GM19239 (cell line): Measurements from ENCODE around the gene SPOCK1.
"Not testable (repeated sequence)": the region's sequence is repeated elsewhere in the genome, so short reads cannot be mapped to it uniquely, and the experiment has no call there.

Source experiments
- DNase-seq: peaks from one replicate; pipeline ENCODE4 v3.0.0; 2011; ENCODE audit warnings: low spot score; ENCODE audit not compliant: insufficient read length
- FAIRE-seq: peaks from 2 replicates; lab custom pipeline; 2011; peaks lifted over from hg19 to GRCh38; lab: Jason Lieb, UNC

Gene SPOCK1

GRCh38 chr5:137248527-137248926, 250.6 kb downstream of the SPOCK1 start:
- no peak for DNase-seq
- no peak for FAIRE-seq

- DNase-seq = no peak
- no peak for FAIRE-seq
These were observed 253.7 kb downstream of the SPOCK1 start for GRCh38 chr5:137245438-137245837.

GRCh38 chr5:137240285-137240684, 258.8 kb downstream of the SPOCK1 start:
- DNase-seq (no peak), FAIRE-seq (no peak)

- DNase-seq (no peak), FAIRE-seq (no peak)
These were observed 262.1 kb downstream of the SPOCK1 start for GRCh38 chr5:137236849-137237507.

- FAIRE-seq = no peak
These were observed 262.9 kb downstream of the SPOCK1 start for GRCh38 chr5:137236252-137236651.

GRCh38 chr5:137234973-137235943, 263.9 kb downstream of the SPOCK1 start:
- FAIRE-seq = no peak
- no peak for DNase-seq

More at GRCh38 chr5:137236252-137236651, 262.9 kb downstream of the SPOCK1 start:
- no peak for DNase-seq

- DNase-seq (no peak), FAIRE-seq (no peak)
These were observed 265.4 kb downstream of the SPOCK1 start for GRCh38 chr5:137233726-137234125.

GRCh38 chr5:137233304-137233703, 265.8 kb downstream of the SPOCK1 start:
- not testable (repeated sequence) for DNase-seq, FAIRE-seq

- FAIRE-seq (no peak), DNase-seq (no peak)
These were observed 267.6 kb downstream of the SPOCK1 start for GRCh38 chr5:137231540-137231939.

- DNase-seq (no peak), FAIRE-seq (no peak)
These were observed 270.3 kb downstream of the SPOCK1 start for GRCh38 chr5:137228816-137229215.

- no peak for DNase-seq
- FAIRE-seq = no peak
These were observed 273.0 kb downstream of the SPOCK1 start for GRCh38 chr5:137226081-137226480.

GRCh38 chr5:137223324-137224295, 275.5 kb downstream of the SPOCK1 start:
- FAIRE-seq (no peak), DNase-seq (no peak)

GRCh38 chr5:137221943-137222342, 277.2 kb downstream of the SPOCK1 start:
- no peak for DNase-seq
- FAIRE-seq = no peak

- DNase-seq (peak; percentile 17), FAIRE-seq (peak; percentile 85)
These were observed 278.6 kb downstream of the SPOCK1 start for GRCh38 chr5:137220523-137220927.

GRCh38 chr5:137218896-137219295, 280.2 kb downstream of the SPOCK1 start:
- DNase-seq (no peak), FAIRE-seq (no peak)

- no peak for FAIRE-seq
These were observed 280.7 kb downstream of the SPOCK1 start for GRCh38 chr5:137218471-137218870.

GRCh38 chr5:137217599-137218200, 281.4 kb downstream of the SPOCK1 start:
- FAIRE-seq (no peak), DNase-seq (no peak)

More at GRCh38 chr5:137218471-137218870, 280.7 kb downstream of the SPOCK1 start:
- no peak for DNase-seq

GRCh38 chr5:137216976-137217598, 282.0 kb downstream of the SPOCK1 start:
- DNase-seq (no peak), FAIRE-seq (no peak)

- no peak for DNase-seq
- no peak for FAIRE-seq
These were observed 283.3 kb downstream of the SPOCK1 start for GRCh38 chr5:137215780-137216179.
